Measurements from ENCODE around the gene CTIF.

DNA sequence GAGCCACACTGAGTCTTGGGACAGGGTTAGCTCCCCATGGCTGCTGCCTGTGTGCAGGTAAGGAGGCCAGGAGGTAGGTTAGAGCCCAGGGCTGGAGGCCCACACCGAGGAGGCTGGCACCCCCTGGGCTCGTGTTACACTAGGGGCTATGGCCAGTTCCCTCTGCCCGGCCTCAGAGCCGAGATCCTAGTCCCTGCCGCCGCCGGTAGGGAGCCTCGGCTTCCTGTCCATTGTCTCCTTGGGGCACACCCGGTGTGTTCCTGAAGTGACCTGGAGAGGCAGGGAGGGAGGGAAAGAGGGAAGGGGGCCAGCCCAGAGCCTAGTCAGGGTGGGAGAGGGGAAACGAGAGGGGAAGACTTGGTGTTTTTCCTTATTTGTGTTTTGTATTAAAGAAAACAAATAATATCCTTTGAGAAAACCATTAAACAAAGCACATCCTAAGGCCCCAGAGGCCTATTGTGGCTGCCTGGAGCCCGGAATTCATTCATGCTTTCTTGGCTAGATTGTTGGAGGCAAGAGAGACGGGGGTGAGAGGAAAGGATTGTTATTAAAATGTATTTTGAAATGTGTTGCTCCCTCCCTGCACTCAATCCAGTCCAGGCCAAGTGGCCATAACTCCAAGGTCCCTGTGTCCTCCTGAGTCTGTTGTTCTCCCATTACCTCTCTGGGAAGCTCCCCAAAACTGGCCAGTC, 170.7 kb downstream of the CTIF start:
- TF ChIP-seq, protein P1, sequence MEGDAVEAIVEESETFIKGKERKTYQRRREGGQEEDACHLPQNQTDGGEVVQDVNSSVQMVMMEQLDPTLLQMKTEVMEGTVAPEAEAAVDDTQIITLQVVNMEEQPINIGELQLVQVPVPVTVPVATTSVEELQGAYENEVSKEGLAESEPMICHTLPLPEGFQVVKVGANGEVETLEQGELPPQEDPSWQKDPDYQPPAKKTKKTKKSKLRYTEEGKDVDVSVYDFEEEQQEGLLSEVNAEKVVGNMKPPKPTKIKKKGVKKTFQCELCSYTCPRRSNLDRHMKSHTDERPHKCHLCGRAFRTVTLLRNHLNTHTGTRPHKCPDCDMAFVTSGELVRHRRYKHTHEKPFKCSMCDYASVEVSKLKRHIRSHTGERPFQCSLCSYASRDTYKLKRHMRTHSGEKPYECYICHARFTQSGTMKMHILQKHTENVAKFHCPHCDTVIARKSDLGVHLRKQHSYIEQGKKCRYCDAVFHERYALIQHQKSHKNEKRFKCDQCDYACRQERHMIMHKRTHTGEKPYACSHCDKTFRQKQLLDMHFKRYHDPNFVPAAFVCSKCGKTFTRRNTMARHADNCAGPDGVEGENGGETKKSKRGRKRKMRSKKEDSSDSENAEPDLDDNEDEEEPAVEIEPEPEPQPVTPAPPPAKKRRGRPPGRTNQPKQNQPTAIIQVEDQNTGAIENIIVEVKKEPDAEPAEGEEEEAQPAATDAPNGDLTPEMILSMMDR (IDR thresholded peaks at IDR 0.05) = no peak
- TF ChIP-seq POLR2A (IDR thresholded peaks at IDR 0.05) = no peak
- no peak for TF ChIP-seq POLR2AphosphoS5 (IDR thresholded peaks at IDR 0.05; ENCODE audit: insufficient read depth in 1 of 2, low read depth in 1 of 2)
